ENCODE data around the gene GASK1B. TPM values are rescaled to one million over a fixed set of nuclear protein-coding genes. Genes with fewer than 3 reads are reported as not detected.

GASK1B gene
- total RNA-seq, 2 donors from 2014 or later = 147 to 169 TPM

- no peak for DNase-seq (ENCODE audit: low spot score)
- peaks cover 6 to 34% of the 10 kb centered on the region in 2 donors for H3K4me1 ChIP-seq (ENCODE audit: control insufficient read depth in 1 of 2, low read depth in 2 of 2)
- H3K9me3 ChIP-seq = no peaks in the 10 kb centered on the region
- peak overlapping the region; percentile 69 for H3K4me3 ChIP-seq
- H3K27ac ChIP-seq = peak overlapping the region; percentile 90 to 98
- ATAC-seq (ENCODE audit: insufficient number of reproducible peaks, low FRiP score, low read depth) = no peak
- H3K36me3 ChIP-seq = no peaks in the 10 kb centered on the region
- no peaks in the 10 kb centered on the region for H3K27me3 ChIP-seq (replicated peaks; ENCODE audit: insufficient read depth)
- no peak for TF ChIP-seq CTCF (IDR thresholded peaks at IDR 0.05)
These were observed 38.4 kb upstream of the GASK1B start for GRCh38 chr4:158211222-158211621.

- Histone ChIP-seq H3K9me3 (no peaks in the 10 kb centered on the region), H3K36me3 (no peaks in the 10 kb centered on the region), H3K27ac (peak within 1 kb of the TSS; percentile 90 to 98), H3K27me3 (replicated peaks; ENCODE audit: insufficient read depth) (no peaks in the 10 kb centered on the region), H3K4me3 (peak within 1 kb of the TSS; percentile 69), H3K4me1 (ENCODE audit: control insufficient read depth in 1 of 2, low read depth in 2 of 2) (peaks cover 6 to 34% of the 10 kb centered on the region in 2 donors)
- TF ChIP-seq CTCF (IDR thresholded peaks at IDR 0.05) = peak; percentile 8
- peak; percentile 89 for DNase-seq (ENCODE audit: low spot score)
- ATAC-seq (ENCODE audit: insufficient number of reproducible peaks, low FRiP score, low read depth) = peak; percentile 97
These were observed 37.3 kb upstream of the GASK1B start, which contains the start of gene TMEM144 for GRCh38 chr4:158209825-158210807. Gene TMEM144 (plus strand): TSS chr4:158210486. CDS start chr4:158212668, 2,182 bp downstream.

GRCh38 chr4:158208963-158209640, 36.3 kb upstream of the GASK1B start:
- no peak for ATAC-seq (ENCODE audit: insufficient number of reproducible peaks, low FRiP score, low read depth)

GRCh38 chr4:158203929-158204328, 31.1 kb upstream of the GASK1B start:
- no peak for ATAC-seq (ENCODE audit: insufficient number of reproducible peaks, low FRiP score, low read depth)

More at GRCh38 chr4:158208963-158209640, 36.3 kb upstream of the GASK1B start:
- no peak overlapping the region for H3K4me3 ChIP-seq
- no peak for TF ChIP-seq CTCF (IDR thresholded peaks at IDR 0.05)
- no peaks in the 10 kb centered on the region for H3K27me3 ChIP-seq (replicated peaks; ENCODE audit: insufficient read depth)
- H3K9me3 ChIP-seq = no peaks in the 10 kb centered on the region
- H3K4me1 ChIP-seq (ENCODE audit: control insufficient read depth in 1 of 2, low read depth in 2 of 2) = peaks cover 6 to 34% of the 10 kb centered on the region in 2 donors
- H3K27ac ChIP-seq = peak overlapping the region; percentile 90 to 98
- DNase-seq (ENCODE audit: low spot score) = no peak
- no peaks in the 10 kb centered on the region for H3K36me3 ChIP-seq

More at GRCh38 chr4:158203929-158204328, 31.1 kb upstream of the GASK1B start:
- Histone ChIP-seq H3K4me3 (no peak overlapping the region), H3K36me3 (peaks cover 3% of the 10 kb centered on the region), H3K9me3 (no peaks in the 10 kb centered on the region), H3K27ac (no peak overlapping the region), H3K27me3 (replicated peaks; ENCODE audit: insufficient read depth) (no peaks in the 10 kb centered on the region), H3K4me1 (ENCODE audit: control insufficient read depth in 1 of 2, low read depth in 2 of 2) (peaks cover 0 to 15% of the 10 kb centered on the region in 2 donors)
- no peak for TF ChIP-seq CTCF (IDR thresholded peaks at IDR 0.05)
- no peak for DNase-seq (ENCODE audit: low spot score)

Measured in thoracic aorta (tissue), 2 donors.